Myocyte (in vitro differentiated cells): ENCODE data around the gene INPP5K. TPM values are rescaled to one million over a fixed set of nuclear protein-coding genes. Genes with fewer than 3 reads are reported as not detected.
A peak's percentile ranks its signal among the peaks of the same experiment; 100 is the strongest.
"Not testable (repeated sequence)": the region's sequence is repeated elsewhere in the genome, so short reads cannot be mapped to it uniquely, and the experiment has no call there.

Experiments
- DNase-seq: peaks from one replicate; pipeline ENCODE4 v3.0.0-alpha.2; 2012; ENCODE audit warnings: low read depth
- polyA plus RNA-seq: library from polyadenylated mRNA; unstranded; fragments of >200 nt; gene quantifications from one replicate; pipeline ENCODE4 v1.2.1, GENCODE V29; 2012; ENCODE audit warnings: missing spikeins
- total RNA-seq: library from RNA; depleted of rRNA; stranded (reverse); fragments of >200 nt; gene quantifications from 2 replicates; pipeline ENCODE4 v1.2.3, GENCODE V29; 2014

Gene INPP5K
- total RNA-seq = 47.2 and 71.4 TPM in 2 replicates
- polyA plus RNA-seq = 57.7 TPM

GRCh38 chr17:1516388-1517161 is at the start of gene INPP5K:
TSS of gene INPP5K (minus strand) at chr17:1516612. CDS start at chr17:1516499, 113 bp downstream.
- DNase-seq = peak; percentile 98

GRCh38 chr17:1565877-1566276 is 49.5 kb upstream of the INPP5K start:
- no peak for DNase-seq

- DNase-seq = no peak
Observed at GRCh38 chr17:1563786-1564613, 47.6 kb upstream of the INPP5K start.

GRCh38 chr17:1563471-1563785 is 47.0 kb upstream of the INPP5K start:
- not testable (repeated sequence) for DNase-seq

- no peak for DNase-seq
Observed at GRCh38 chr17:1562176-1562643, 45.8 kb upstream of the INPP5K start.

GRCh38 chr17:1561420-1562175 is 45.2 kb upstream of the INPP5K start:
- peak; percentile 22 for DNase-seq

GRCh38 chr17:1560858-1561355 is 44.5 kb upstream of the INPP5K start:
- no peak for DNase-seq

- DNase-seq = no peak
Observed at GRCh38 chr17:1560101-1560857, 43.9 kb upstream of the INPP5K start.

- DNase-seq = no peak
Observed at GRCh38 chr17:1559047-1560043, 42.9 kb upstream of the INPP5K start.

GRCh38 chr17:1558401-1558800 is 42.0 kb upstream of the INPP5K start:
- DNase-seq = no peak

- no peak for DNase-seq
Observed at GRCh38 chr17:1557355-1558095, 41.1 kb upstream of the INPP5K start.

- DNase-seq = no peak
Observed at GRCh38 chr17:1555651-1556471, 39.4 kb upstream of the INPP5K start.

- peak; percentile 30 for DNase-seq
Observed at GRCh38 chr17:1554751-1555540, 38.5 kb upstream of the INPP5K start.

- peak; percentile 15 for DNase-seq
Observed at GRCh38 chr17:1553354-1554266, 37.2 kb upstream of the INPP5K start.

- no peak for DNase-seq
Observed at GRCh38 chr17:1552932-1553331, 36.5 kb upstream of the INPP5K start.

- no peak for DNase-seq
Observed at GRCh38 chr17:1551741-1552140, 35.3 kb upstream of the INPP5K start.
